SK-N-SH treated with all-trans-retinoic acid at 6 μM for 48 hours (cell line): ENCODE results near the gene STAB2.

Source experiments
- BACH2 ChIP-seq: fragments of 250-450 bp; sonication (Bioruptor Pico); IDR thresholded peaks from 2 replicates; pipeline ENCODE4 v1.9.0; 2021; ENCODE audit warnings: mild to moderate bottlenecking, borderline replicate concordance
- CSDC2 ChIP-seq: fragments of 250-450 bp; sonication (Bioruptor Pico); IDR thresholded peaks from 2 replicates; pipeline ENCODE4 v1.5.0; 2020; ENCODE audit warnings: mild to moderate bottlenecking, moderate library complexity
- GLIS3 ChIP-seq: fragments of 250-450 bp; sonication (Bioruptor Pico); IDR thresholded peaks from 2 replicates; pipeline ENCODE4 v1.5.0; 2020; ENCODE audit warnings: mild to moderate bottlenecking, moderate library complexity
- OSR1 ChIP-seq: fragments of 250-450 bp; sonication (Bioruptor Pico); IDR thresholded peaks from 2 replicates; pipeline ENCODE4 v1.8.0; 2022; ENCODE audit warnings: moderate library complexity, mild to moderate bottlenecking, inconsistent platforms
- PPARA ChIP-seq: fragments of 250-450 bp; sonication (Bioruptor Pico); IDR thresholded peaks from 2 replicates; pipeline ENCODE4 v1.5.0; 2020; ENCODE audit warnings: mild to moderate bottlenecking, borderline replicate concordance
- RARB ChIP-seq: fragments of 250-450 bp; sonication (Bioruptor Pico); IDR thresholded peaks from 2 replicates; pipeline ENCODE4 v1.8.0; 2021; ENCODE audit warnings: mild to moderate bottlenecking, moderate library complexity
- SNAI2 ChIP-seq: fragments of 250-450 bp; sonication (Bioruptor Pico); IDR thresholded peaks from 2 replicates; pipeline ENCODE4 v1.5.0; 2020; ENCODE audit warnings: mild to moderate bottlenecking, moderate library complexity
- TCF4 ChIP-seq: fragments of 250-450 bp; sonication (Bioruptor Pico); IDR thresholded peaks from 2 replicates; pipeline ENCODE4 v1.8.0; 2021; ENCODE audit warnings: mild to moderate bottlenecking, moderate library complexity, borderline replicate concordance
- ZFP3 ChIP-seq: fragments of 250-450 bp; sonication (Bioruptor Pico); IDR thresholded peaks from 2 replicates; pipeline ENCODE4 v1.5.0; 2020; ENCODE audit warnings: mild to moderate bottlenecking, moderate library complexity
- ZFP30 ChIP-seq: fragments of 450-650 bp; formaldehyde crosslinking; IDR thresholded peaks from 2 replicates; pipeline ENCODE4 v1.5.0; 2022; ENCODE audit warnings: mild to moderate bottlenecking, moderate library complexity
- ZNF8 ChIP-seq: fragments of 450-650 bp; formaldehyde crosslinking; IDR thresholded peaks from 2 replicates; pipeline ENCODE4 v1.5.0; 2020; ENCODE audit warnings: mild to moderate bottlenecking, moderate library complexity
- TF ChIP-seq, protein P1 (sequence below): fragments of 250-450 bp; sonication (Bioruptor Pico); IDR thresholded peaks from 2 replicates; pipeline ENCODE4 v1.5.1; 2020; ENCODE audit warnings: low read depth, mild to moderate bottlenecking, moderate library complexity
- TF ChIP-seq, protein P2 (sequence below): fragments of 250-450 bp; sonication (Bioruptor Pico); IDR thresholded peaks from 2 replicates; pipeline ENCODE4 v1.8.0; 2020; ENCODE audit warnings: mild to moderate bottlenecking, moderate library complexity, borderline replicate concordance

DNA sequence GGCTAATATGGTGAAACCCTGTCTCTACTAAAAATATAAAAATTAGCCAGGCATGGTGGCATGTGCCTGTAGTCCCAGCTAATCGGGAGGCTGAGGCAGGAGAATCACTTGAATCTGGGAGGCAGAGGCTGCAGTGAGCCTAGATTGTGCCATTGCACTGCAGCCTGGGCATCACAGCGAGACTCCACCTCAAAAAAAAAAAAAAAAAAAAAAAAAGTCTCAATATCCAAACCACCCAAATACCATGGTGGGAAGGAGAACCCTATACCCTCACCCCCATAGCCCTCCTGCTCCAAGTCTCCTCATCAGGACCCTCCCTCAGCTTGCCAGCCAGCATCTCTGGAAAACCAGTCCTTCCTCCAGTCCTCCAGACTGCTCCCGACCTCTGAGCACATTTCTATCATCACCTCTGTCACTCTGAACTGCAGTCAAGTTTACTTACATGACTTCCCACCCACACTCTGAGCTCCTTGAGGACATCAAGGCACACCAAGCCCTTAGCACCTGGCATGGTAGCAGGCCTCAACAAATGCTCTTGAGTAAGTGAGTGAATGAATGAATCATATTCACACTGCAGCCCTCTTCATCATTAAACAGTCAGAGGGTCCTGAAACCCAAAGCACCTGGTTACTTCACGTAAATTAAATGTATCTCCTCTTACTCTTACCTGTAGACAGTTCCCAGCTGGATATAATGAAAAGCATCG lies 218.7 kb downstream of the STAB2 start:
- TF ChIP-seq, protein P1, sequence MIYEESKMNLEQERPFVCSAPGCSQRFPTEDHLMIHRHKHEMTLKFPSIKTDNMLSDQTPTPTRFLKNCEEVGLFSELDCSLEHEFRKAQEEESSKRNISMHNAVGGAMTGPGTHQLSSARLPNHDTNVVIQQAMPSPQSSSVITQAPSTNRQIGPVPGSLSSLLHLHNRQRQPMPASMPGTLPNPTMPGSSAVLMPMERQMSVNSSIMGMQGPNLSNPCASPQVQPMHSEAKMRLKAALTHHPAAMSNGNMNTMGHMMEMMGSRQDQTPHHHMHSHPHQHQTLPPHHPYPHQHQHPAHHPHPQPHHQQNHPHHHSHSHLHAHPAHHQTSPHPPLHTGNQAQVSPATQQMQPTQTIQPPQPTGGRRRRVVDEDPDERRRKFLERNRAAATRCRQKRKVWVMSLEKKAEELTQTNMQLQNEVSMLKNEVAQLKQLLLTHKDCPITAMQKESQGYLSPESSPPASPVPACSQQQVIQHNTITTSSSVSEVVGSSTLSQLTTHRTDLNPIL, result no peak
- TF ChIP-seq BACH2 (CRISPR knock-in tag) (no peak), CSDC2 (CRISPR knock-in tag) (no peak), GLIS3 (CRISPR knock-in tag) (no peak), ZFP30 (CRISPR knock-in tag) (no peak), ZNF8 (CRISPR knock-in tag) (no peak), TCF4 (CRISPR knock-in tag) (no peak), PPARA (CRISPR knock-in tag) (no peak), SNAI2 (no peak), RARB (CRISPR knock-in tag) (no peak), ZFP3 (no peak), OSR1 (no peak)
- TF ChIP-seq, protein P2, sequence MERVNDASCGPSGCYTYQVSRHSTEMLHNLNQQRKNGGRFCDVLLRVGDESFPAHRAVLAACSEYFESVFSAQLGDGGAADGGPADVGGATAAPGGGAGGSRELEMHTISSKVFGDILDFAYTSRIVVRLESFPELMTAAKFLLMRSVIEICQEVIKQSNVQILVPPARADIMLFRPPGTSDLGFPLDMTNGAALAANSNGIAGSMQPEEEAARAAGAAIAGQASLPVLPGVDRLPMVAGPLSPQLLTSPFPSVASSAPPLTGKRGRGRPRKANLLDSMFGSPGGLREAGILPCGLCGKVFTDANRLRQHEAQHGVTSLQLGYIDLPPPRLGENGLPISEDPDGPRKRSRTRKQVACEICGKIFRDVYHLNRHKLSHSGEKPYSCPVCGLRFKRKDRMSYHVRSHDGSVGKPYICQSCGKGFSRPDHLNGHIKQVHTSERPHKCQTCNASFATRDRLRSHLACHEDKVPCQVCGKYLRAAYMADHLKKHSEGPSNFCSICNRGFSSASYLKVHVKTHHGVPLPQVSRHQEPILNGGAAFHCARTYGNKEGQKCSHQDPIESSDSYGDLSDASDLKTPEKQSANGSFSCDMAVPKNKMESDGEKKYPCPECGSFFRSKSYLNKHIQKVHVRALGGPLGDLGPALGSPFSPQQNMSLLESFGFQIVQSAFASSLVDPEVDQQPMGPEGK, result no peak
